Measurements from ENCODE around the gene HCN2.

DNA sequence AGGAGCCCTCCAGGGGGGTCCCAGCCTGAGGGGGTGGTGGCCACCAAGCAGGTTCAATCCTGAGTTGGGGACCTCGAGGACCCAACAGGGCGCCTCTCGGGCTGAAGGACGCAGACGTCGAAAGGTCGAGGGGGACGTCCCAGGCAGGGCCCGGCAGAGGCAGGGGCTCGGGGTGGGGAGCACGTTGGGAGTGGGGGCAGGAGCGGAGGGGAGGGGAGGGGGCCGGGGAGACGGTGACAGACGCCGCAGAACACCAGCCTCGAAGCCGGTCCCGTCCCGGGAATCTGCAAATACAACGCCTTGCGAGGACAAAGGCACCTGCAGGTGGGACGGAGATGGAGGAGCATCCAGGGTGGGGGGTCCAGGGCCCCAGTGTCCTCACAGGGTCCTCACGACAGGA lies 54.1 kb downstream of the HCN2 start:
- TF ChIP-seq, protein P1, sequence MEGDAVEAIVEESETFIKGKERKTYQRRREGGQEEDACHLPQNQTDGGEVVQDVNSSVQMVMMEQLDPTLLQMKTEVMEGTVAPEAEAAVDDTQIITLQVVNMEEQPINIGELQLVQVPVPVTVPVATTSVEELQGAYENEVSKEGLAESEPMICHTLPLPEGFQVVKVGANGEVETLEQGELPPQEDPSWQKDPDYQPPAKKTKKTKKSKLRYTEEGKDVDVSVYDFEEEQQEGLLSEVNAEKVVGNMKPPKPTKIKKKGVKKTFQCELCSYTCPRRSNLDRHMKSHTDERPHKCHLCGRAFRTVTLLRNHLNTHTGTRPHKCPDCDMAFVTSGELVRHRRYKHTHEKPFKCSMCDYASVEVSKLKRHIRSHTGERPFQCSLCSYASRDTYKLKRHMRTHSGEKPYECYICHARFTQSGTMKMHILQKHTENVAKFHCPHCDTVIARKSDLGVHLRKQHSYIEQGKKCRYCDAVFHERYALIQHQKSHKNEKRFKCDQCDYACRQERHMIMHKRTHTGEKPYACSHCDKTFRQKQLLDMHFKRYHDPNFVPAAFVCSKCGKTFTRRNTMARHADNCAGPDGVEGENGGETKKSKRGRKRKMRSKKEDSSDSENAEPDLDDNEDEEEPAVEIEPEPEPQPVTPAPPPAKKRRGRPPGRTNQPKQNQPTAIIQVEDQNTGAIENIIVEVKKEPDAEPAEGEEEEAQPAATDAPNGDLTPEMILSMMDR (IDR thresholded peaks at IDR 0.05) = no peak
- TF ChIP-seq POLR2A (IDR thresholded peaks at IDR 0.05) = no peak
